Measurements from ENCODE around the gene PDXK.

The PDXK gene

GRCh38 chr21:43785134-43785533 lies 66.2 kb downstream of the PDXK start:
- DNase-seq = no peak

- no peak for DNase-seq
Measured at GRCh38 chr21:43786300-43786806, 67.4 kb downstream of the PDXK start.

GRCh38 chr21:43786807-43787440 lies 68.0 kb downstream of the PDXK start:
- no peak for DNase-seq

- DNase-seq = peak; percentile 15 to 37
Measured at GRCh38 chr21:43789276-43790009, 70.5 kb downstream of the PDXK start, which contains the start of gene RRP1. Gene RRP1 (plus strand): TSS chr21:43789577. CDS start chr21:43789630, 53 bp downstream.

DNA sequence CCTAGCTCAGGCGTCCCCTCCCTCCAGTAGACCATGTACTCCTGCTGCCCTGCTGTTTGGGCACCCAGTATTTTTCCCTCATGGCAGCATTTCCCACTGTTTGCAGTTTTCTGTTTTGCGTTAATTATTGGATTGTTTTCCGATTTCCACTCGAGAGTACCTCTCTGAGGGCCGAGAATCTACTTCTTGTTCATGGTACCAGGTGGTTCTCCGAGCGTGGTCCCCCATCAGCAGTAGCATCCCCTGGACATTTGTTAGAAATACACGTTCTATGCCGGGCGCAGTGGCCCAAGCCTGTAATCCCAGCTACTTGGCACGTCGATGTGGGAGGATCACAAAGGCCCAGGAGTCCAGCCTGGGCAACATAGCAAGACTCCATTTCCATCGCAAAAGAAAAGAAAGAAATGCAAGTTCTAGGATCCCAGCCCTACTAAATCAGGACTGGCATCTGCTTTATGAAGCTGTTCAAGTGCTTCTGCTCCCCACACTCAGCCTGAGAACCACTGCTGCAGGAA lies 71.1 kb downstream of the PDXK start:
- DNase-seq = no peak

DNA sequence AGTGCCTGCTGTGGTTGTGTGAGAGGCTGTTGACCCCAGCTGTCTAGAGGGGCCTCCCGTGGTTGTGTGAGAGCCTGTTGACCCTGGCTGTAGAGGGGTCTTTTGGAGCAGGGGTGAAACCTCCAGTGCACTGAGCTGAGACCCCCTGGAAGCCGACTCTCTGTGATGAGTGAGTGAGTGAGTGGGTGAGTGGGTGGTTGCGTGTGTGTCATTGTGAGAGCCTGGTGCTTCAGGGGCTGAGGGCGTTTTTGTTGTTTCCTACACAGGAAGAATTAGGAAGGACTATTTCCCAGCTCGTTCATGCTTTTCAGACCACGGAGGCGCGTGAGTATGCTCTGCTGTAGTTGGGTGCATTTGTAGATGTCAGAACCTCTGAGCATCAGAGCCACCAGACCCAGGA lies 73.5 kb downstream of the PDXK start:
- DNase-seq = no peak

GRCh38 chr21:43793243-43793642 lies 74.3 kb downstream of the PDXK start:
- no peak for DNase-seq

DNA sequence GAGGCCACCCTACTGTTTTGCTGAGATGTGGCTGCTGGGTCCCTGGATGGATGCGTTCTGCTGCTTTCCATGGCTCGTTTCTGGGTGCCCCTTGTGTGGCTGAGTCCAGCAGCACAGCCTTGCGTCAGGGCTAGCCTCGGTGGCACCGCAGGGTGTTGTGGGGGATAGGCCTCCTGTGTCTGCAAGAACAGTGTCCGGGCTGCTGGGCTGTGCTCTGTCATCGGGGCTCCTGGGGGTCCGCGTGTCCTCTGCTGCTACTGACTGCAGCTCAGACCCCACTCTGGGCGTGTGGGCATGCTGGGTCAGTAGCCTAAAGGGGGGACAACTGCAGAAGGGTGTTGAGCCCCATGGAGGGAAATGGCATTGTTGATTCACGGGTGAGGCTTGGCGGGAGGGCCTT lies 75.4 kb downstream of the PDXK start:
- no peak for DNase-seq

DNA sequence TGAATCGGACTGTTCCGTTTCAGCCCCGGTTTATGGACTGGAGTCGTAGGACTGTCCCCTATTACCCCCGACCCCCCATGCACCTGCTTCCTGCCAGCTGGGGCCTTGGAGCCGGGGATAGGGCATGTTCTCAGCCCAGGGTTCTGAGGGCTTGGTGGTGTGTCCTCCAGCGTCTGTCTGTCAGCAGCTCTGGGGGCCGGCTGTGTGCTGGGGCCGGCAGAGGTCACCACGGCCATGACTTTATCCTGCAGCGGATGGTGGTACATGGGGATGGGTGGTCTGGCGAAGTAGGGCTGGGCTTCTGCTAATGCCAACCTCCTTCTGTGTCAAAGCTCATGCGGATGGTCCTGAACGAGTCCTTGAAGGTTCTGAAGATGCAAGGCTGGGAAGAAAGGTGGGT lies 75.9 kb downstream of the PDXK start:
- DNase-seq = no peak

GRCh38 chr21:43797415-43797814 lies 78.5 kb downstream of the PDXK start:
- no peak for DNase-seq

- DNase-seq = no peak
Measured at GRCh38 chr21:43797925-43798715, 79.2 kb downstream of the PDXK start.

DNA sequence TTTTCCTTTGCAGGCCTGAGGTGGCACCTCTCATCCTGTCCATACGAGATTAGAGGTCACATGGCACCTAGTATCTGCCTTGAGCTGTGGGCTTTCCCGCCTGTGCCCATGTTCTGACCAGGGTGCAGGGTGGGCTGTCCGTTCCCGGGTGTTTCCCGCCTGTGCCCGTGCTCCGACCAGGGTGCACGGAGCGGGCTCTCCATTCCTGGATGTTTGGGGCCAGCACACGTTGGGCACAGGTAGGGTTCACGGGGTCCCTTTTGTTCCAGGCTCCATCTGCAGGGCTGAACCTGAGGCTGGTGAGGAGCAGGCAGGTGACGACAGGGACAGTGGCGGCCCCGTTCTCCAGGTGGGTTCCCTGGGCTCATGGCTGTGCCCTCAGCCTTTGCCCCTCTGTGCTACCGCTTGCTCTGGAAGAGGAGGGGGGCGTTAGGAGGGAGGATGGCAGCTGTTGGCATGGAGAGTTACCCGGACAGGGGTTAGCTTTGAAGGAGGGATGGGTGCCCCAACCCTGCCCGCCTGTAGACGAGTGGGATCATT lies 80.4 kb downstream of the PDXK start:
- DNase-seq = no peak

DNA sequence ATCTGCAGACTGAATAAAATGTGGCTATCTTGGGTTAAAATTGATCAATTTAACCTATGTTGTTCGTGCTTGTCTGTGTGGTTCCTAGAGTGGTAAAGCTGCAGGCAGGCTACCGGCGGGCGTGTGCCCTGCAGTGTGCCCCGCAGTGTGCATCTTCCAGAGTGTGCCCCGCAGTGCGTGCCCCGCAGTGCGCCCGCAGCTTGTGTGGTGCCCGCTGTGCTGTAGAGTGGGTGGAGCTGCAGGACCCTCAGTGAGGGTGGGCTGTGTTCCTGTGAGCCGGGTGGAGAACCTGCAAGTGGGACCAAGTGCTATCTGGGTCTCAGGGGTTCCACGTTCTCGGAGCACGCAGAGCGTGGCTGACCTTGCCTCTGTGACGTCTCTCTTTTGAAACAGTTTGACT lies 81.2 kb downstream of the PDXK start:
- no peak for DNase-seq

DNA sequence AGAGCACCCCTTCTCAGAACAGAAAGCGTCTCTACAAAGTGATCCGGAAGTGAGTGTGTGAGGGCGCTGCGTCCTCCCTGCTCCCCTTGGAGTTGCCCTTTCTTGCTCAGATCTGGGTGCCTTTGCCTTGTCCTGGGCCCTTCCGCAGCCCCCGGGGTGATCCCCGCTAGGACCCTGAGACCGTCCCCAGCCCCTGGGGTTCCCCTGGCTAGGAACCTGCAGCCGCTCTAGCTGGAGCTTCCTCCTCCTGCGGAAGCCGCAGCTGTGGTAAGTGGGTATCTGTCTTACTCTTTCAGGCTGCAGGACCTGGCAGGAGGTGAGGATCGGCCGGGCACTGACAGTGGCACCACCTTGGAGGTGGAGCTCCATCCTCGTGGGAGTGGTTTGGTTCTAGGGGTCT lies 81.6 kb downstream of the PDXK start:
- no peak for DNase-seq

GRCh38 chr21:43801006-43801783 lies 82.3 kb downstream of the PDXK start:
- DNase-seq = no peak

GRCh38 chr21:43802713-43803313 lies 83.9 kb downstream of the PDXK start:
- DNase-seq = no peak

GRCh38 chr21:43803558-43804300 lies 84.8 kb downstream of the PDXK start:
- no peak for DNase-seq

DNA sequence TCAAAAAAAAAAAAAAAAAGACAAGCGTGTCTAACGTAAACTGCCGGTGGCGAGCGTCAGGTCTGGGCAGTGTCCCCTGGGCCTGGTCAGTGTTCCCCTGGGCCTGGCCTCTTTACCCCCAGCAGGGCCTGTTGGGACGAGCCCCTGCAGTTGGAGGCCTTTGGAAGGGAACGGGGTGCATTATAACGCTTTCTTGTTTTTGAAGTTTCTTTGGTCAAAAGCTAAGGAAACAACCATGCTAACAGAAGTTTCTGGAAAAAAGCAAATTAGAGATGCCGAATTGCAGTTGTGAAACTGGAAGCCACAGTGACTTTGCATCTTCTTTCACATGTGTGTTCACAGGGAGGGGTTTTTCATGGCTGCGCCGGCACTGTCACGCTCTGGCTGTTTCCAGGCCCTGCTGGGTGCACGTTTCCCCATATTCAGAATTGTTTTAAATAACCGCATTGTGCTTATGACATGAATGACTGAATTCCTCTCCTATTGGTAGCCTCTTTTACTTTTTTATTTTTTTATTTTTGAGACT lies 86.4 kb downstream of the PDXK start:
- DNase-seq = no peak

- DNase-seq = no peak
Measured at GRCh38 chr21:43806017-43806710, 87.2 kb downstream of the PDXK start.

GRCh38 chr21:43808367-43808766 lies 89.4 kb downstream of the PDXK start:
- no peak for DNase-seq

Measured in cerebellar nuclear complex (tissue), 1 donor.